HG03097 (cell line): ENCODE results near the gene NACAD.
"Not testable (repeated sequence)": the region's sequence is repeated elsewhere in the genome, so short reads cannot be mapped to it uniquely, and the experiment has no call there.

Experiments used
- ATAC-seq: cut with Tn5 transposase; IDR thresholded peaks from one replicate; pipeline ENCODE4 v1.9.1; 2021; ENCODE audit not compliant: unreplicated experiment, low FRiP score

NACAD gene

DNA sequence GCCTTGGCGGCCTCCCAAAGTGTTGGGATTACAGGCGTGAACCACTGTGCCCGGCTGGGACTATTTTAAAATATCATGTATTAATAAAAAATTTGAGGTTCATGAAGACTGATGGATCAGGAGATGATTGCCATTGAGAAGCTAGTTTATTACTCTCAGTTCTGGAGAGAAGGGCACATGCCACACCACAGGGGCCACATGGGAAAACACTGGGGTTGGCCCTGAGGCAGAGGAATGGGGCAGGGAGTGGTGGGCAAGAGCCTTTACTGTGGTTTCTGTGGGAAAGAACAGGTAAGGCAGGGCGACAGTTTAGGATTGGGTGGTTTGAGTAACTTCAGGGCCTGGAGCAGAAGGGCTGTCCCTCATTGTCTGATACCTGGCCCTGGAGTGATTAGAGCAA, 29.5 kb upstream of the NACAD start:
- ATAC-seq: no peak

DNA sequence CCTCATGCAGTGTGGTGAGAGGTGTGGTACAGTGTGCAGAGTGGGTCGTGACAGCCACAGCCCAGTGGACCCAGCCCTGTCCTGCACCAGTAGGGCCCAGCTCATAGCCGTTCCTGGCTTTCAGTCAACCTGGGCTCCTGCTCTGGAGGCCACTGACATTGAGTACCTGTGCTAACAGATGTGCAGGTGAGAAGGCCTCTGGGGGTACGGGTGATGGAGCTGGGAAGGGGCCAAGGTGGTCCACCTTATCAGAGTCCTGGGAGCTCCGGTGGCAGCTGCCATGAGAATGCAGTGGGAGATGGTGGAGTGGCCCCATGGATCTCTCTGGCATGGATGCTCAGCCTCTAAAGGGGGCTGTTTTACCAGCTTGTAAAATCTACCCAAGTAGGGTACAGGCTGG, 28.8 kb upstream of the NACAD start:
- ATAC-seq: no peak

DNA sequence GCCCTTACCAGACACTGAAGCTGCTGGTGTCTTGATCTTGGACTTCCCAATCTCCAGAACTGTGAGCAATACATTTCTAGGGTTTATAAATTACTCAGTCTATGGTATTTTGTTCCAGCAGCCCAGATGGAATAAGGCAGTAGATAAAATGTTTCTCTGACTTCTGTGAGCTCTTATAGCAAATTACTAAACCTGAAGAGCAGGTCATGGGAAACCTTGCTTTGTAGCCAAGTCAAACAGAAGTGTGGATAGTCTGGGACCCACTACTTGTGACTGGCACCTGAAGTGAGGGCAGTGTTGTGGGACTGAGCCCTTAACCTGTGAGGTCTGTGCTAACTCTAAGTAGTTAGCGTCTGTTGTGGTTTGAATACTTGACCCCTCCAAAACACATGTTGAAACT, 27.3 kb upstream of the NACAD start:
- ATAC-seq: no peak

DNA sequence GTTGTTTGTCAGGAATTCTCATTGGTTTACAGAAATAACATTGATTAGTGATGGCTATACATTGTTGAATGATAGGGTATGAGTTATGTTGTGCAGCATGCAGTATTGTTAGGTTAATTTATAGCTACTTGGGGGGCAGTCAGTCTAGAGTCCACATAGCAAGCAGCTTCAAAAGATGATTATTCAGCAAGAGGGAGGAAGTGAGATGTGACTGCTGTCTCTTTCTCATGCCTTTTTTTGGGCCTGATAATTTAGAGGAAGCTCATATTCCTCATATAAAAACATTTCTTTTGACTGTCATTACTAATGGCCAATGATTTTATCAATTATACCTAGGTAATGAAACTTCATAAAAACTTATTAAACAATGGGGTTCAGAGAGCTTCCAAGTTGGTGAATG, 26.2 kb upstream of the NACAD start:
- ATAC-seq: no peak

DNA sequence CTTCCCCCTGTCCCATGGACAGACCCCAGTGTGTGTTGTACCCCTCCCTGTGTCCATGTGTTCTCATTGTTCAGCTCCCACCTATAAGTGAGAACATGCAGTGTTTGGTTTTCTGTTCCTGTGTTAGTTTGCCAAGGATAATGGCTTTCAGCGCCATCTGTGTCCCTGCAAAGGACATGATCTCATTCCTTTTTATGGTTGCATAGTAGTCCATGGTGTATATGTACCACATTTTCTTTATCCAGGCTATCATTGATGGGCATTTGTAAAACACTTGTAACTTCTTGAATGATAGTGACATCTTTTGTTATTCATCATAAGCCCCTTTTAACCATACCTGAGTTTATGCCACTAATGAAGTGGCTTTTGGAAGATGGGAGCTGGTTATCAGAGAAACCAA, 25.5 kb upstream of the NACAD start:
- not testable (repeated sequence) for ATAC-seq

DNA sequence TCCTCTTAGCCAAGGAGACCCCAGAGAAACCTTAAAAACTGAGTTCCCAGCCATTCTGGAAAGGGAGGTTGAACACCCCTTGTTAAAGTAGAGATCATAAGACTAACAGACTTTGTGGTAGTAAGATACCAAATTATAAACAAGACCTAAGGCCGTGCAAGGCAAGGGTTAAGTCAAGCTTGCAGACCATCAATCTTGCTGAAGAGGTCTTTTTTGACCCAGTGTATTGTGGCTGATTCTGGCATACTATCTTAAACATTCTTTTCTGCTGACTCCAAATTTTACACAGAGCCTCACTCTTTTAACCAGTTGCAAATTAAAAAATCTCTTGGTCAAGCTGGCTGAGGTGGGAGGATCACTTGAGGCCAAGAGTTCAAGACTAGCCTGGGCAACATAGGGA, 23.9 kb upstream of the NACAD start:
- ATAC-seq: no peak

DNA sequence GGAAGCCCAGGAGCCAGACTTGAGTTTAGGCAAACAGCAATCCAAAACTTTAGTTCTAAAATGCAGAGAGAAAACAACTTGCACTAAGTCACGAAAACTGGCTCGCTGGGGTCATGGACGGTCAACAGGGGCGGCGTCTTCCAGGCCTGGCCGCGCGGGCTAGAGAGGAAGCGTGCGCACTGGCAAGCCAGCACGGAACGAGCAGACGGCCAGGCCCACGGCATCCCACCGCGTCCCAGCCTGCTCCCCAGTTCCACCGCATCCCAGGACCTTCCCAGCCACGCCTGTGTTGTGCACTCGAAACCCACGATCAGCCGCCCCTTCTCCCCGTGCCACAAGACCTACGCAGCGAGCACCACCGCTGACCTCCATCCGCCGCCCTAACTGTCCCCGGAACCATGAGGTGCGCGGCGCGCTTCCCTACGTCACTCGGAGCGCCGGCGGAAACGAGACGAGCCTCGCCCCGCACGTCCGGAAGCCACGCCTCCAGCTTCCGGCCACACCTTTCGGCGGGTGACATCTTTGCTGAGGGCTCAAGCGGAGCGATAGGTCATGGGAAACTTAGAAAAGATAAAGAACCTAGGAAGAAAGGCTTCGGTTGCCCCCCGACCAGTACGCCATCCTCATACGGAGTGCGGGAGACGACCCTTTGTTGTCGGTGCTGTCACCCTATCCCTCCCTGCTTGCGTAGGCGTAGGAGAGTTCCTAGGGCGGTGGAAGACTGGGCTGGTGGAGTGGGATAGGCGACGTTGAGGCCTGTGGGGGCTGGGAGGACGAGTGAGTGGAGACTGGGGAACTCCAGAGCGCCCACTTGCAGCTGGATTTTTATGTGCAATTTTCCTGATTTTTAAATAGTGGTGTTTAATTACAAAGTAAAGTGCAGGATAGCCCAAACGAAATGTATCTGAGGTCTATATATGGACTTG, 22.8 kb upstream of the NACAD start, which contains the start of gene TBRG4:
Gene TBRG4, minus strand, starts transcription at position 400 of the 926 bp plus-strand sequence. CDS start 2,460 bp downstream, outside the sequence.
- peak; percentile 91 for ATAC-seq

DNA sequence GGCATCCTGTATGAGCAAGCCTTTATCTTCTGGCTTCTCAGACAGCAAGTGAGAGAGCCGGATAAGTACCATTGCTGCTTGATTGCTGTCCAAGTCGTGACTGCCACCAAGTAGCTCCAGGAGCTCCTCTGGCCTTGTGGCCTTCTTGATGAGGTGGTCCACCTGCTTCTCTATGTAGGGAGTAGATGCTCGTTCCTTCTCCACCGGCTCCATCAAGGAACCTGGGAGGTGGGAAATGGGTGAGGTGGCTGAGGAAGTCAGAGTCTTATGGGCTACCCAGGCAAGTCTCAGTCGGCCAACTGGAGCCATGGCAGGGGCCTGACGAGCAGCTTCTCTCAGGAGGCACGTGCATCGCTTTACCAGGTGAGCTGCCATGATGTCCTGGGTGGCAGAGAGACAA, 20.1 kb upstream of the NACAD start:
- no peak for ATAC-seq

DNA sequence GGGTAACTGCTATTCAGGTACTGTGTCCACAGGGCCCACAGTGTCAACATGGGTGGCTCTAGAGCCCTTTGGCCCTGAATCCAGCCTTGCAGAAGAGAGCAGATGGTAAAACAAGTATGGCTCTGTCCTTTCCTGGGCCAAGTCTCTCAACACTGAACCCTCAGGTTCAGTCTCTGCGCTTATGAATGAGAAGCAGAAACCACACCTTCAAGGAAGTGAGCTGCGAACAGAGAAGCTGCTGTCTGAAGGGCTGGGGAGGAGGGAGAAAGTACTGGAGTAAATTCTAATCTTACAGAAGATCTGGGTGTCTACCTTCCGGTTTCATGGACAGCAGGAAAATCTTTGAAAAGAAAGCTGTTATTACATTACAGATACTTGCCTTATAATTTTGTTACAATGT, 18.6 kb upstream of the NACAD start:
- ATAC-seq: no peak

DNA sequence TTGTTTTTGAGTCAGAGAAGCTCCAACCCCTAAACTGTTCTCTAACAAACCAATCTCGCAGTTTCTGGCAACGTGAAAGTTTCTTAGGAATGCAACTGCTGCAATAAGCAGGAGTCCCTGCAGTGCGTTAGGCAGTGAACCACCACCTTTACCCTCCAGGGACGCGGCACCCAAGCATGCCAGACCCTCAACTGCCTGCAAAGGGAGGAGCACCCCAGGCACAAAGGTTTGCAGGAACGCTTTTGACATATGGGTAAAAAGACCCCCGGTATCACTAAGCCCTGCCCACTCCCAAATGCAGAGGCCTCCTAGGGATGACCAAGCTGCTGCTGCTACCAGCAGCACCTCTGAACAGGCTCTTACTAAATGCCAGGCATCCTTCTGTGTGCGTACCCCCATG, 18.1 kb upstream of the NACAD start:
- no peak for ATAC-seq

DNA sequence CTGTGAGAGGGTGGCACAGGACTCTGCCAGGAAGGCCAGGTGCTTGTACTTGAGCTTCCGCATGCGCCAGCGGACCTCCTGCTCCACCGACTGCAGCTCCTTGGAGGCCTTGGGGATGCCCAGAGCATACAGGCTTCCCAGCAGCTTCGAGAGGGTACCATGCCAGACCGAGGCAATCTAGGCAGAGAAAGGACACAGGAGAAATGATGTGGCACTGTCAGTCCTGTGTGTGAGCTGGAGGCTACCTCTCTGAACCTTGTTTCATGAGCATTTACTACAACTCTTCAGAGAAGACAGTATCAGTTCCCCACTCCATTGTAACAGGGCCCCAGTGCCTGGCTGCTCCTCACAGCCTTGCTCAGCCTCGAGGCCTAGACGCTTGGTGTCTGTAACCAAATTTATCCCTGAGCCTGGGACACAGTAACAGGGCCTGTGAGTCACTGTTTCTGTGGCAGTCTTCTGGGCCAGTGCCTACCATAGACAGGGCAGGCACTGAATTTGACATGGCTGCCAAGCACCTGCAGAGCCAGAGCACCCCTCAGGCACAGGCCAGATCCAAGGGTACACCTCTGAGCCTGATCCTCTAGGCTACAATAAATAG, 16.9 kb upstream of the NACAD start:
- ATAC-seq: no peak

DNA sequence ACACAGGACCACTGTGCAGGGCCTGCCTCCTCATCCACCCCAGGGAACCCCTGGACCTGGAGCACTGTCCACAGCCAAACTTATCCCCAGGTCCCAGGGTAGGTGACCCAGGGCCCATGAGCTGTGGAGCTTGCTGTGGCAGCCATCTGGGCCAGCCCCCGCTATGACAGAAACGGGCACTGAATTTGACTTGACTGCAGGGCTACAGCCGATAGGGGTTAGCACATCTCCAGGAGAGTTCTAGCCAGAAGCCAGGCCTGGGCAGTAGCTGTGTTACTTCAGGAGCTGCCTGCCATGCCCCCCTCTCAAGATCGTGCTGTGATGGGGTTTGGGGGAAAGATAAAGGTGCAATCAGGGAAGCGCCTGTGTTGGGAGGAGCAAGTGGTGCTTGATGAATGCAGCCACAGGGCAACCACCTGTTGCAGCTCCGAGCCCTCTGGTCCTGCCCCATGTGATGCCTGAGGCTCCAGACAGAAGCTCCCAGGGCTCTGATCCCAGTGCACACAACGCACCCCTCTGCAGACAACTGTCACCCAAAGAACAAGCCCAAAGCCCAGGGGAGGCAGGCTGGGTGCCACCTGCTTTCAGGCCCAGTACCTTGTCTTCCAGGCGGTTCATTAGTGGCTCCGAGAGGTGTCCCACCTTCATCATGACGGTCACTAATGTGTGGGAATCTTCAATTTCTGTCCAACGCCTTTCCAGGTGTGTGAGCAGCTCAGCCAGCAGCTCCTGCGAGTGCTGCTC, 16.2 kb upstream of the NACAD start:
- ATAC-seq: no peak

DNA sequence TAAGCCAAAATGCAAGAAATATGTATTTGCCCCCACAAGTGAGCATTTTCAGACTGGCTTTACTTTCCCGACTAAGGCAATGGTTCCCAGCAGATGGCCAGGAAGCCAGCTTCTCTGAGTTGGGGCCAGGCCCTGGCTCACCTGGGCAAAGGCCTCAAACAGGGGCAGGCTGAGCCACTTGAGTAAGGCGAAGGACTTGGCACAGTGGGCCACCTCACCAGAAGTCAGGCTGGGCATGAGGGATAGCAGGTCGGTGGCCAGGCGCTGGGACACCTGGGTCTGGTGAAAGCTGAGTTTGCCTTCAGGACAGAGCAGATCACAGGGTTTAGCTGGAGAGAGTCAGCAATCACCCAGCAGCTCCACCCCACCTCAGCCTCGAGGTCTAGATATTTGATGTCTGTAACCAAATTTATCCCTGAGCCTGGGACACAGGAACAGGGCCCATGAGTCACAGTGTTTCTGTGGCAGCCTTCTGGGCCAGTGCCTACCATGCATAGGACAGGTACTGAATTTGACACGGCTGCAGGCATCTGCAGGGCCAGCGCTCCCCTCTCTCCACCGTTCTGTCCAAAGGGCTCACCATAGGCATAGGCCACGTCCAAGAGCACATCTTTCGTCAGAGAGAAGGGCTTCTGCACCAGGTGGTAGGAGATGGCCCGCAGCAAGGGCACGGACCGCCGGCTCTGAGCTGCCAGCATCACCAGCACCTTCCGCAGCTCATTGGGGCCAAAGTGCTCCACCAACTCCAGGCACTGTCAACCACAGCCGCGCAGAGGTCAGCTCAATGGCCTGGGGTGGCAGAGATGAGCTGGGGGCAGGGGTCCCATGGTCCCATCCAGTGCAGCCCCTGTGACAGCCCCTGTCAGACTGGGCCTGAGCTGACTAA, 15.4 kb upstream of the NACAD start:
- no peak for ATAC-seq

DNA sequence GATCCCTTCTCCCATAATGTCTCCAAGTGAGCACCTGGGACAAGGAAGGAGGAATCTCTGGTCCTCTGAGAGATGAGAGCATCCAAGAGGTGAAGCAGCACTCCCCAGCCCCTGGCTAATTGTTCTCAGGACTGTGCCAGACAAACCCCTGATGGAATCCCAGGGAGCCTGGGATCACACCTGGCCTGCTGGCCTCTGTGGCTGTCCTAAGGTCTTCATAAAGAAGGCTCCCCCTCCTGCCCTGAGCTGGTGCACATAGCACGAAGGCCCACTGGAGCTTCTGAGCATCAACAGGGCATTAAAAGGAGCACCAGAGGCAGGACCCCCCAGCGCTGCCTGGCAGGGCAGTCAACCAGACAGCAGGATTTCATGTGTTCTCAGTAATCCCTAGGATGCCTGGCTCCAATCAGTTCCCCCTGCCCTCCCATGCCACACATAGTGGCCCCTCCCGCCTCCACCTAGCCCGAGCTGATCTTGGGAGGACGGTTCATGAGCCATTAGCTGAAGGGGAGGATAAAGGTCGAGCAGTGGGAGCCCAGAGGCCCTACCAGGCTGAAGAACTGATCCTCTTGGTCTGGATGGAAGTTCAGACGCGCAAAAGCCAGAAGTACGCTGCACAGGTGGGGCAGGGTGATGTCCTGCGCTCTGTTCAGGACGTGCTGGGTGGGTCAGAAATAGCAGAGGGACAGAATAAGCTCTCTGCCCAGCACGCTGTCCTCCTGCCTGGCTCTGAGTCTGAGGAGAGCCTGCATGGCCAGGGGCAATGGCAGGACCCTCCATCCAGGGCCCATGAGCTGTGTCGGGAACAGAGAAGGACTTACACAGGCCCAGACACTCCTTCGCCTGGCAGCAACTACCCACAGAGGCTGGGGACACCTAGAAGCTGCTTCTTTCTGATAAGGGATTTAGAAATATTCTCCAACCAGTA, 14.3 kb upstream of the NACAD start:
- no peak for ATAC-seq

DNA sequence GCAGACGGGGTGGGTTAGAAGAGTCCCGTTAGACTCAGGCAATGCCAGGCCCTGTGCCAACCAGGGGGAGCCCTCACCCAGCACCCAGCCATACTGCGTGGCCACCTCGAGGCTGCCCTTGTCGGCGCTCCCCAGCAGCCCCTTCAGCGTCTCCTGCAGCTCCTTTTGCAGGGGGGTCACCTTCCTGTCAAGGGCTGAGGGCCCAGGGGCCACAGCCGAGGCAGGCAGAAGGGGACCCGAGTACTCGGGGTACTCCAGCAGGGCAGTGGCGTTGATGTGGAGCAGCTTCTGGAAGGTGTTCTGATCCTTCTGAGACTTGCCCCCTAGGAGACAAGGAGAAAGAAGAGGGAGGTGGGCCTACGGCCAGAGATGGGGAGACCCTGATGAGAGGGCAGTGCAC, 13.0 kb upstream of the NACAD start:
- no peak for ATAC-seq

DNA sequence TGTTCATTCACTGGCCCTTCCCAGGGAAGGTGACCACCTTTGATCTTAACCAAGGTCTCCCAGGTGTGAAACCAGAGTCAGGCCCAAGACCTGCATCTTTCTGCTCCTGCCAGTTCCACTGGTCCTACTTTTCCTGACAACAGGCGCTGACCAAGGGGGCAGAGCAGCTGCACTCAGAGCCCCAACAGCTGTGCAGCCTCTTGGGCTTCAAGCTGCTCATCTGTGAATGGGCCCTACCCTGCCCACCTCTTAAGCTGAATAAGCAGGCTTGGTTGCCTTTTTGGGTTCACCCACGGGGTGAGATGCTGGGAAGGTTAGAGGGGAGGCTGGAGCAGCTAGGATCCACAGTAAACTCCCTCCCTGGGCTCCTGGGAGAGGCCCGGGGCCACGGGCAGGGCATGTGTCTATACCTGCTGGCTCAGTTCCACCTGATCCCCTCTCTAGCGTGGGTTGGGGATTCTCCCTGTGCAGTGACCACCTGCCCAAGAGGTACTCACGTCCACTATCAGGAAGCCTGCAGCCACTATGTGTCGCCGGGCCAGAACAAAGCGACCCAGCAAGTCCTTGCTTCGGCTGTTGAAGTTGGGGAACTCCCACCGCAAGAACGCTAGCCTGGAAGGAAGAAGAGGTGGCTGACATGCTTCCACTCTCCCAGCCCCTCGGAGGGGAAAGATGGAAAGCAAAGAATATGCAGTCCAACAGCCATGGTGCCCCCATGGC, 12.2 kb upstream of the NACAD start:
- no peak for ATAC-seq

DNA sequence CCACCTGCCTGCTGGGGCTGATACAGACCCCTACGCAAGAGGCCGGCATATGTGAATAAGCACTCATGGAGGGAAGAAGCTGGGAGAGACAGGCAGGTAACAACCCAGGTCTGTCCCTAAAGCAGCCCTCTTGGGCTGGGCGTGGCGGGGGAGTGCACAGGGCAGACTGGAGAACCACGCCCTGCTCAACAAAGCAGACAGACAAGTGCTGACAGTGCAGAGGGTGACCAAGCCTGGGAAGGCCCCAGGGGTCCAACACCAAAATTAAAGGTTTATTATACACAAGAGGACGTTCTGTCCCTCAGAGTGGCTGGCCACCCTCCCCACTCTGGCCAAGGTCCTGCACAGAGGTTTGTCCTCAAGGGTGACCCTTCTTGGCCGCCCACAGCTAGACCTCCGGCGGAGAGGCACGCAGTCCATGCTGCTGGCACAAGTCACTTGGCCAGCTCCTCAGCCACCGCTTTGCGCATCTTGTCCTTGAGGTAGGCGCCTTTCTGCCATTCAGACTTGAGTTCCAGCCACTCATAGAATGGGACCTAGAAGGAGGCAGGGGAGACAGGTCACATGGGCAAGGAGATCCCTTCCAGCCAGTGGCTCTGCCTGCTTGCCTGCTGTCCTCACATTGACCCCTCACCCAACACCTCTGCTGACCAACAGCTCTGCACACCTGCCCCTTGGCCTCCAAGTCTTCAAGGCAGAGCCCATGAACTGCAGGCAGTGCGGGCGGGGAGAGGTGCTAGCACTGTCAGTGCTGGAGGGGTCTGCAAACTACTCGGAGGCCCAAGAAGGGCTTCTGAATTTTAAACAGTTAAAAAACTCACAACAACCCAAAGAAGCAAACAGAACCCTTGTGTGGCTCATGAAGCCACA, 11.4 kb upstream of the NACAD start:
- no peak for ATAC-seq
